Measurements from ENCODE around the gene SEMA3E.
"Not testable (repeated sequence)": the region's sequence is repeated elsewhere in the genome, so short reads cannot be mapped to it uniquely, and the experiment has no call there.

Gene SEMA3E

DNA sequence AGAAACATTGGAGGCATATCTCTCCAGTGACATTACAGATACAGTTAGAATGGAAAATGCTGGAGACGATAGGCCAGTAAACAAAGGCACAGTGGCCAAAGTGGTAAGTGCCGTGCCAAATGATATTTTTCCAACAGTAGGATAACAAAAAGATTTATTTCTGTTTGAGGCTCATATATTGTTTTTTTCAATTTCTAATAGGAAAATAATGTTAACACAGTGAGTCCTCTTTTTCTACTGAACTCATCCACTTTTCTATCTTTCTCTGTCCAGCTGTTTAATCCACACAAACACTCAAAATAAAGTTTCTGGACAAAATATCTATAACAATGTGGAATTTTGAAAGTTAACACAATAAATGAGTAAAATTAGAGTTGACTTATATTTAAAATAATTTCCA is 201.3 kb downstream of the SEMA3E start:
- DNase-seq: no peak

- DNase-seq: no peak
Measured at GRCh38 chr7:83446102-83446669, 202.8 kb downstream of the SEMA3E start.

DNA sequence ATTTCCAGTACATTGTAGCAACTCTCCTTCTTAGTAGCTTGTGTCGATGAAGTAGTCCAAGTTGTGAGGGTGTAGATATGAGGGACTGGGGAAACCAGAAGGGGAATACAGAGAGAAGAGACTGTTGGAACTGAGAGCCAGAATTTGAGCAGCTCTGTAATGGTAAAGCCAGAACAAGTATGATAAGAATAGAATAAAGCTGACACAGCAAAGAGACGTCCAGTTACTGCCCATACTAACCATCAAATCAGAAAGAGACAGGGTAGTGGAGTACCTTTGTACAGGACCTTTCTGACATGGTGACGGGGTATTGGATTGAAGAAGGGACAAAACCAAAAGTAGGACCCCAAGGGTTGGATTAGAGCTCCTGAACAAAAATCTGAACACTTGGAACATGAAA is 206.0 kb downstream of the SEMA3E start:
- DNase-seq: no peak

GRCh38 chr7:83439026-83439425 is 209.9 kb downstream of the SEMA3E start:
- no peak for DNase-seq

DNA sequence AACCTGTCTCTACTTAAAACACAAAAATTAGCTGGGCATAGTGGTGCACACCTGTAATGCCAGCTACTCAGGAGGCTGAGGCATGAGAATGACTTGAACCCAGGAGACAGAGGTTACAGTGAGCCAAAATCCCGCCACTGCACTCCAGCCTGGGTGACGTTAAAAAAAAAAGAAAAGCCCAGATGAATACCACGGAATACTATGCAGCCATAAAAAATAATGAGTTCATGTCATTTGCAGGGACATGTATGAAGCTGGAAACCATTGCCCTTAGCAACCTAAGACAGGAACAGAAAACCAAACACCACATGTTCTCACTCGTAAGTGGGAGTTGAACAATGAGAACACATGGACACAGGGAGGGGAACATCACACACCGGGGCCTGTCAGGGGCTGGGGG is 218.7 kb downstream of the SEMA3E start:
- DNase-seq: not testable (repeated sequence)

DNA sequence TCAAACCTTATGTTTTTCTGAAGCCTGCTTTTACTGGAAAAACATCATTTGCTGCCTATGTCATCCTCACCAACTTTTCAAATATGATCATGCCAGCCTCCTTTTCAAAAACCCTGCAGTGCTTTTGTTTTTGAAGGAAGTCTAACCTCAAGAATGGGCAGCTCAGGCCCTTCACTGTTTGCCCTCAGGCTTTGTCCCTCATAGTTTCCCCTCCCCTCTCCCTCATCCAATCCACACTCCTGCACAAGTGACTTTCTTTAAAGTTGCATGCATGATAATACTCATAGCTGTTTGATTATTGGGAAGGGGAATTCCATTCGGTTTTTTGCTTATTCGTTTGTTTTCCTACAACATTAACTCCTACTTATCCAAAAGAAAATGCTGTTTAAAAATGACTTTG is 219.4 kb downstream of the SEMA3E start:
- peak; percentile 25 for DNase-seq

DNA sequence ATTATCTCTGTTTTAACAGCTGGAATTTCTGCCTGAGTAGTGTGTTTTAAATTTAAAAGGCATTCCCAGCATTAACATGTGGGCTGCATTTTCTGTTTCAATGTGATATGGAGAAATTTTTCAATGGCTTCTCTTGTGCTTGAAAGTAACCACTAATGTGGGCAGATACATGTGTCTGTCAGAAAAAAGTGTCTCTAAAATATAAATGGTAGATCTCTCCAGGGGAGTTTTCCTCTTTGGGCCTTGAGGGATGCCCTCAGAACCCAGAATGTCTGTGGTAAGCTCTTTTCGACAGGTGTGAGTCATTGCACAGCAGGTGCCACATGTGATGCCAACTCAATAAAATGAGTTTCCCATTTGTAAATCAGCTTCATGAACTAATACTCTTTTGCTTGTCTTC is 221.1 kb downstream of the SEMA3E start:
- DNase-seq: peak; percentile 79

GRCh38 chr7:83426325-83426724 is 222.6 kb downstream of the SEMA3E start:
- DNase-seq: no peak

- DNase-seq: no peak
Measured at GRCh38 chr7:83419013-83419412, 229.9 kb downstream of the SEMA3E start.

DNA sequence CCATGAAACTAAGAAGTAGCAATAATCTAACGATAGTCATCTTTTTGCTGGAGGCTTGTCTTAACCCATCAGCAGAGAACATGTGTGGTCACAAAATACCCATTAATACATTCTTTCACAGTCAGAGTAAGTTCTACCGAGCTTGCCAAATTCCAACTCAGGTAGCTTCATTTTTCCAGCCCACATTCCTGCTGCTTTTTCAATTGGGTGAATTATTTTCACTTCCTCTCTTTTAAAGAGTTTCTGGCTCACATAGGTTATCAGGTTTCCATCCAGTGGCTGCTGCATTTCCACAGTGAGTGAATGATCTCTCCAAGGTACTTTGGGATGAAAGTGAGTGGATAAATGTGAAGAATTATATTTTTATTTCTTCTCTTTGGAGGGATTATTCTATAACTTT is 233.1 kb downstream of the SEMA3E start:
- no peak for DNase-seq

DNA sequence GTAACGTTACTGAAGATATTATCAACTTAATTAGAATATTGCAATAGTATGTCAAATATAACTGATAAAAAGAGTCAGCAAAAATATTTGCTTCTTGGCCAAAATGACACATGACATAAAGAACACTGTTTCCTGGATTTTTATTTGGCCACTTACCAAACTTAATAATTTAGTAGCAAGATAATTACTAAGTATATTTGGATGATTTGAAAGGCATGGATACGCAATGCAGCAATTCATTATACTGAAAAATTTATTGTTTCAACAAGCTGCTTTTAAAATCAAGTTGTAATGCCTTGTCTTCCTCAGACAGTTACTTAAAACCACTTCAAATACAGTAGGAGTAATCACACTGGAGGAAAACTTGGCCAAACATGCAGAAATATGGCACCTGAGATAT is 234.0 kb downstream of the SEMA3E start:
- no peak for DNase-seq

GRCh38 chr7:83413831-83414230 is 235.1 kb downstream of the SEMA3E start:
- peak; percentile 77 for DNase-seq

- DNase-seq: no peak
Measured at GRCh38 chr7:83413424-83413823, 235.5 kb downstream of the SEMA3E start.

- DNase-seq: peak; percentile 52
Measured at GRCh38 chr7:83410989-83411591, 237.8 kb downstream of the SEMA3E start.

- no peak for DNase-seq
Measured at GRCh38 chr7:83394776-83395175, 254.2 kb downstream of the SEMA3E start.

DNA sequence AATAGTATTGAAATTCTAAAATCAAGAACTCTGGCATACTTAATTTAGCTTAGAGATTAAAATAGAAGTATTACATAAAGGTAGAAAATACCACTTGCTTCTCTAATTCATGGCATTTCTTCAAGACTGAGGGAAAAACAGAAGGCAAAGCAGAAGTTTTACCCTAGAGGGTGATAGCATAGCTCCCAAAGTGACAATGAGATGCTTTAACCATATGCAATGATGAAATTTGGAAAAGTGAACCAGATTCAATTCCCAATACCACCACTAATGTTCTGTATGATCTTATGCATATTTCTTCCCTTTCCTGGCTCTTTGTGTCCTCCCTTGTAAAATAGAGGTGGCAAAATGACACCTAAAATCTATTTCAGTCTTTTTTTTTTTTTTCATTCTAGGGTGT is 260.5 kb downstream of the SEMA3E start:
- no peak for DNase-seq

DNA sequence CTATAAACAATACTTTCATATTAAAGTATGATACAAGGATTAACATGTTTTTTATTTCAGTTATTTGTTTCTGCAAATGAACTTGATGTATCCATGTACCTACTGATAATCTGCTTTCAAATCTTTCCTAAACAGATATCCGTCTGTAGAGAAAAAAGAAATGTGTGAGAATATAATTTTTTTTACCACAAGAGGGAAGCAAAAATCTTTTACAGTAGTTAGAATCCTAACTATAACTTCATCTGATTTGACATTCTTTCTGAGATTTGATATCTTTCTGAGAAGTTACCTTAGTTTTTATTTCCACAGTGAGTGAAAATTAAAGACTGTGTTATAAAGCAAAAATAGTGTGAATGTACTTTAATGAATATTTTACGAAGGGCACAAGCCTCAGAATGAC is 282.3 kb downstream of the SEMA3E start:
- DNase-seq: no peak

DNA sequence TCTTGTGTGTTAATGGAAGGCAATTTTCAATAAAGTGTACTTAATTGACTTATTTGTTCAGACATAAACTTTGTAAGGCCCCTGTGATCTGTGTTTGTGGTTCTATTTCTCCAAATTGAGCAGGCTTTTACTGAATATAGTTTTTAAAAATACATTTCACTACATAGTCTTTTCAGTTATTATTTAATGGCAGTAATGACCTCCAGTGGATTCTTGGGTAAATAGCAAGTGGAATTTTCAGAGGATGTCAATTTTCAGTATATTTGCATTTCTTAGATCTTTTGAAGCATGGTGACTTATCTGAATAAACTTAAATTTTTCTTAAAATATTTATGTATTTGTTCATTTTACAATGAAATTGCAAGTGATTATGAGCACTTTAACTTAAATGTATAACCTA is 283.2 kb downstream of the SEMA3E start:
- no peak for DNase-seq

GRCh38 chr7:83362871-83363550 is 285.9 kb downstream of the SEMA3E start:
- DNase-seq: peak; percentile 27

DNA sequence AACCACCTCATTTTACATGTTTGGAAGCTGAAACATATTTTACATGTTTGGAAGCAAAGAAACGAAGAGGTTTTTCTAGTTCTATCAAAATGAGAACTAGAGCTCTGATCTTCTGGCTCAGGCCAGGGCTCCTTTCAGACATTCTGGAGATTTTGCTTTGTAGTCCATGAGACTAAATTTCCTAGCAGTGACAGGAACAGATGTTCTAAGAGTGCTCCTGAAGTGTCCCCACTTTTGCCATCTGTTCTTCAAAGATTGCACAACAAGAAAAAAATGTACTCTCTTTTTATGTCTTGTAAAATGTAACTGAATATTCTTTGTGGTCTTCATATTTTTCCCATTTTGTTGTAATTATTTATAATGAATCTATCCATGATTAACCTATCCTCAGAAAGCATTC is 289.8 kb downstream of the SEMA3E start:
- DNase-seq: no peak

- DNase-seq: no peak
Measured at GRCh38 chr7:83355143-83355542, 293.8 kb downstream of the SEMA3E start.

- DNase-seq: no peak
Measured at GRCh38 chr7:83347945-83348444, 300.9 kb downstream of the SEMA3E start.

DNA sequence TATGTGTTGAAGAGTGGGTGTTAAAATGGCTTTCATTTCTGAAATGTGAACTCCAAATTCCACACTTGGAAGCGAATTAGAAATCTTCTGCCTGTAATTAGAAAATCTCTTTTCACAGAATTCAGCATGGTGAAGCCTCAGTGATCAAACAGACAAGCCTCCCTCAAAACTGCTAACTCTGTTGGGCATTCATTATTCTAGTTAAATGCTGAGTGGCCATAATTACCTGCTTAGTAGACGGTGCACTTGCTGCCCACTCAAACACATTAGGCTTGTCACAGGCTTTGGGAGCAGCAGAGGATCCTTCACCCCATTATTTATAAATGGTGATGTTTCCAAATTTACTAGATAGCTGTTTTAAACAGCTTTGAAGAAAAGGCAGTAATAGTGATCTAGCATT is 309.0 kb downstream of the SEMA3E start:
- no peak for DNase-seq

GRCh38 chr7:83338277-83338950 is 310.5 kb downstream of the SEMA3E start:
- no peak for DNase-seq
